PFSK-1 (cell line): ENCODE data around the gene PDE2A.

ENCODE experiments used
- FOXP2 ChIP-seq: optimal IDR thresholded peaks from 2 replicates; pipeline ENCODE3; 2011; ENCODE audit warnings: borderline replicate concordance, control low read depth, inconsistent platforms; ENCODE audit not compliant: insufficient read depth; ENCODE audit errors: extremely low read length, extremely low read depth
- POLR2AphosphoS5 ChIP-seq: IDR thresholded peaks from 2 replicates; pipeline ENCODE4 v1.6.1; 2012; ENCODE audit warnings: low read depth, mild to moderate bottlenecking, control low read depth, low read length, moderate library complexity
- SIN3A ChIP-seq: IDR thresholded peaks from 2 replicates; pipeline ENCODE4 v1.6.1; 2012; ENCODE audit warnings: mild to moderate bottlenecking, low read length, moderate library complexity, borderline replicate concordance; ENCODE audit not compliant: insufficient read depth
- TAF1 ChIP-seq: IDR thresholded peaks from 2 replicates; pipeline ENCODE4 v1.6.1; 2012; ENCODE audit warnings: low read length, control low read depth, borderline replicate concordance; ENCODE audit not compliant: insufficient read depth
- TF ChIP-seq, protein P1 (sequence below), 2 experiments: IDR thresholded peaks; 2 replicates each; pipeline versions ENCODE4 v1.6.1 to v1.8.0; 2011 to 2012; ENCODE audit warnings: low read depth in 2 of 2, low read length in 2 of 2, control low read depth in 1 of 2, inconsistent platforms in 1 of 2, mild to moderate bottlenecking in 1 of 2, moderate library complexity in 1 of 2; ENCODE audit not compliant: insufficient read depth in 1 of 2

PDE2A gene

DNA sequence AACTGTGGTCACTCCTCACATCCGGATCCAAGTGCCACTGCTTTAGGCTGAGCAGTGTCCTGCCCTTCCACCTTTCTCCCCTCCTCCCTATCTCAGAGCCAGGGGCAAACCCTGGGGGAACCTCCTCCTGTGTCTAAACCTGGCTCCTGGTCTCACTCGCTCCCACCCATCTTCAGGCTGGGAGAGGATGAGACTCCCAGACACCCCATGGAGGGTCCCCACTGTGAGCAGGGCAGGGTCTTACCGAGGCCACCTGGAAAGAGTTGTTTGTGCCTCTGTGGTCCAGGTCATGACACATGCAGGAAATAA is 93.6 kb downstream of the PDE2A start:
- TF ChIP-seq POLR2AphosphoS5 (no peak), TAF1 (no peak), SIN3A (no peak), FOXP2 (no peak)
- TF ChIP-seq, protein P1, sequence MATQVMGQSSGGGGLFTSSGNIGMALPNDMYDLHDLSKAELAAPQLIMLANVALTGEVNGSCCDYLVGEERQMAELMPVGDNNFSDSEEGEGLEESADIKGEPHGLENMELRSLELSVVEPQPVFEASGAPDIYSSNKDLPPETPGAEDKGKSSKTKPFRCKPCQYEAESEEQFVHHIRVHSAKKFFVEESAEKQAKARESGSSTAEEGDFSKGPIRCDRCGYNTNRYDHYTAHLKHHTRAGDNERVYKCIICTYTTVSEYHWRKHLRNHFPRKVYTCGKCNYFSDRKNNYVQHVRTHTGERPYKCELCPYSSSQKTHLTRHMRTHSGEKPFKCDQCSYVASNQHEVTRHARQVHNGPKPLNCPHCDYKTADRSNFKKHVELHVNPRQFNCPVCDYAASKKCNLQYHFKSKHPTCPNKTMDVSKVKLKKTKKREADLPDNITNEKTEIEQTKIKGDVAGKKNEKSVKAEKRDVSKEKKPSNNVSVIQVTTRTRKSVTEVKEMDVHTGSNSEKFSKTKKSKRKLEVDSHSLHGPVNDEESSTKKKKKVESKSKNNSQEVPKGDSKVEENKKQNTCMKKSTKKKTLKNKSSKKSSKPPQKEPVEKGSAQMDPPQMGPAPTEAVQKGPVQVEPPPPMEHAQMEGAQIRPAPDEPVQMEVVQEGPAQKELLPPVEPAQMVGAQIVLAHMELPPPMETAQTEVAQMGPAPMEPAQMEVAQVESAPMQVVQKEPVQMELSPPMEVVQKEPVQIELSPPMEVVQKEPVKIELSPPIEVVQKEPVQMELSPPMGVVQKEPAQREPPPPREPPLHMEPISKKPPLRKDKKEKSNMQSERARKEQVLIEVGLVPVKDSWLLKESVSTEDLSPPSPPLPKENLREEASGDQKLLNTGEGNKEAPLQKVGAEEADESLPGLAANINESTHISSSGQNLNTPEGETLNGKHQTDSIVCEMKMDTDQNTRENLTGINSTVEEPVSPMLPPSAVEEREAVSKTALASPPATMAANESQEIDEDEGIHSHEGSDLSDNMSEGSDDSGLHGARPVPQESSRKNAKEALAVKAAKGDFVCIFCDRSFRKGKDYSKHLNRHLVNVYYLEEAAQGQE (IDR thresholded peaks at IDR 0.05; ENCODE audit: insufficient read depth in 1 of 2, low read depth in 2 of 2, low read length in 2 of 2), result no peak

DNA sequence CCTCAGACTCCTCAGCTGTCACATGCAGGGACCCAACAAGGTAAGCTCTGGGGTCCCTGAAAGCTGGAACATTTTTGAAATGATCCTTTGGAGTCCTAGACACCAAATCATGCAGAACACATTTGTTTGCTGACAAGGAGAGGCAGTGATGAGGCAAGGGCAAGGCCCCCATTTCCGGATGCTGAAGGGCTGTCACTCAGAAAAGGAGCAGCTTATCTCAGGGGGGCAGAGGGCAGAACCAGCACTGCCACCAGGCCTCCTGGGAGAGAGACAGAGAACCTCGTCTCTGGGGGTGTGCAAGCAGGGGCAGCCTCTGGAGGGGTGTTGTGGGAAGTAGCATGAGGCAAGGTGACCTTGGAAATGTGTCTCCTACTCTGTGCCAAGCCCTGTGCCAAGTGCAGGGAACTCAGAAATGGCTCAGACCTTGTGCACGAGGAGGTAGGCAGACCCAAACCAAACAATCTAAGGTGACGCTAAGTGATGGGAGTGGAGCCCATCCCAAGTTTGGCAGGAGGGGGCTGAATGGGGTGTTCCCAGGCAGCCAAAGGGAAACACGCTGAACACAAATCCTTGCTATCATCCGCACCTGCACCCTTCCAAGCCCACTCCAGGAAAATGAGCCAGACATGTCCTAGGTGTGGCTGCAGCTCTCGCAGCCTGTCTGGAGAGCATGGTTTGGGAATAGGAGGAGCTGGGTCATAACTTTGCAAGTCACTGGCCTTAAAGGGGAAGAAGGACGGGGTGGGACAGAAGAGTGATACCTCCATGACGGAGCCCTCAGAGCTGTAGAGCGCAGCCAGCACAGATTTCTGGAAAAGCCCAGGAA is 94.2 kb downstream of the PDE2A start:
- TF ChIP-seq FOXP2, result no peak
- no peak for TF ChIP-seq POLR2AphosphoS5
- TF ChIP-seq SIN3A, result no peak
- TF ChIP-seq TAF1, result no peak
- TF ChIP-seq, protein P1 (IDR thresholded peaks at IDR 0.05; ENCODE audit: insufficient read depth in 1 of 2, low read depth in 2 of 2, low read length in 2 of 2), result no peak

DNA sequence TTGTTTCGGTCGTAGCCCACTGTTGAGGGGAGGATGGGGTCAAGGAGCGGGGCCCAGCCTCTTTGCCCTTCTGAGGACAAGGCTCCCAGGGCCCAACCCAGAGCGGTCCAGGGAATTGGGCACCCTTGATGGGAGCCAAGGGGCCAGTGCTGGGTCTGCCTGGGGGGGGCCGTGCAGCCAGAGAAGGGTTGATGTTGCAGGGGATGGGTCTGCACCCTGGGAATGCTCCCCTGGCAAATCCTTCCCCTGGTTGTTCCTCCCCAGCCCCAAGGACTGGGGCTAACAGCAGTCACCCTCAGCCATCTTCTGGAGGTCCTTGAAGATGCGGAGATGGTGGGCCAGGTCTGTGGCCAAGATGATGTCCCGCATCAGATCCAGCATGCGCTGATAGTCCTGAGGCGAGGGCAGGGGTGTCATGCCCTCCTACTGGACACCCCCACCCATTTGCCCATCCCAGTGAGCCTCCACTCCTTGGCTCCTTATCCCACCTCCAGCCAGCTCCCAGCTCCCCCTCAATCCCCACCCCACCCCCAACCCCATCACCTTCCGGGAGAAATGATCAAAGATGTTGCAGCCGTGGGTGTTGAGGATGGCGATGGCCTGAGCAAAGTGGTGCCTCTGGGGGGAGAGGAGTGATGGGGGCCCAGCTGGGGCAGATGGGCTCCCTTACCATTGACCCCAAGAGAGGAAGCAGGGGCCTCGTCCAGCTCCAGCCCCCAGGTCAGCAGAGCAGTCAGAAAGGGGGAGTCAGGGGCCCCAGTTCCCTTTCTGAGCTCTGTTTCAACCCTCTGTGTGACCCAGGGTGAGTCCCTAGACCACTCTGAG is 95.0 kb downstream of the PDE2A start:
- TF ChIP-seq SIN3A, result no peak
- TF ChIP-seq TAF1, result no peak
- TF ChIP-seq, protein P1 (IDR thresholded peaks at IDR 0.05; ENCODE audit: insufficient read depth in 1 of 2, low read depth in 2 of 2, low read length in 2 of 2), result no peak
- no peak for TF ChIP-seq FOXP2
- TF ChIP-seq POLR2AphosphoS5, result no peak

DNA sequence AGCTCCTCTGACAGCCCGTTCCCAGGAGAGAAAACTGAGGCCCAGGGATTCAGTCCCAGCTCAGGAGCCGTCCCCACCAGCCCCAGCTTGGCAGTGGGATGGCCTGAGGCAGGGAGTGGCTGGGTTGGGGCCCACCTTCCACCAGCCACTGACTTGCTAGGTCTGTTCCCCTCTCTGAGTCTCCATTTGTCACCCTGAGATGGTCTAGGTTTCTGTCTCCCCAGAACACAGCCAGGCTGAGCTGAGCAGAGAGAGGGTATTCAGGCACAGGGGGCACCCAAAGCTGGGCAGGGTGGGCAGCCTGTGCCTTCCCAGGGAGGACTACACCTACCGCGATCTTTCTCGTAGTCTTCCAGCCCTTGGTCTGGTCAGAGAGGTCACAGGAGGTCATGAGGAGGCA is 95.7 kb downstream of the PDE2A start:
- TF ChIP-seq, protein P1 (IDR thresholded peaks at IDR 0.05; ENCODE audit: insufficient read depth in 1 of 2, low read depth in 2 of 2, low read length in 2 of 2), result no peak
- TF ChIP-seq SIN3A (no peak), TAF1 (no peak), FOXP2 (no peak), POLR2AphosphoS5 (no peak)
